Naive thymus-derived CD8-positive, alpha-beta T cell (primary cell): ENCODE results near the gene TSHZ2. TPM values are rescaled to one million over a fixed set of nuclear protein-coding genes. Genes with fewer than 3 reads are reported as not detected.

Experiments used
- ATAC-seq, 2 donors: fragments of 150-1000 bp; cut with Tn5 transposase in 1 of 2; sonication (Bioruptor Pico), chemical (Tn5 transposase) in 1 of 2; 1 replicate in 1 of 2; 2 replicates in 1 of 2; pipeline ENCODE4 v1.10.0; 2021; ENCODE audit warnings: mild to moderate bottlenecking in 2 of 2, moderate library complexity in 2 of 2
- POLR2A ChIA-PET: fragments of 350-600 bp; sonication (Branson Sonifier 250); formaldehyde crosslinking; loops from one replicate; lab custom pipeline; 2021; ENCODE audit warnings: antibody characterized with exemption; lab: Charles Lee
- DNase-seq, 10 donors: peaks; one replicate each; pipeline versions ENCODE4 v3.0.0 to v3.0.0-alpha.2; 2020 to 2022
- H3K27ac Mint-ChIP-seq, 10 donors: one replicate each; pipeline ENCODE4 v1.8.0; 2020 to 2022; ENCODE audit warnings: mild to moderate bottlenecking in 10 of 10, mixed read lengths in 10 of 10, moderate library complexity in 4 of 10, inconsistent platforms in 1 of 10
- H3K27me3 Mint-ChIP-seq, 5 donors: one replicate each; pipeline ENCODE4 v1.8.0; 2021 to 2022; ENCODE audit warnings: mixed read lengths in 5 of 5
- H3K36me3 Mint-ChIP-seq, 3 donors: one replicate each; pipeline ENCODE4 v1.8.0; 2020 to 2022; ENCODE audit warnings: mixed read lengths in 3 of 3, mild to moderate bottlenecking in 2 of 3, inconsistent platforms in 1 of 3
- H3K4me1 Mint-ChIP-seq, 4 donors: one replicate each; pipeline ENCODE4 v1.8.0; 2021 to 2022; ENCODE audit warnings: mixed read lengths in 4 of 4
- H3K4me3 Mint-ChIP-seq, 10 donors: one replicate each; pipeline ENCODE4 v1.8.0; 2020 to 2022; ENCODE audit warnings: mild to moderate bottlenecking in 10 of 10, mixed read lengths in 10 of 10, moderate library complexity in 6 of 10, inconsistent platforms in 1 of 10
- H3K9me3 Mint-ChIP-seq, 9 donors: one replicate each; pipeline ENCODE4 v1.8.0; 2020 to 2022; ENCODE audit warnings: mixed read lengths in 9 of 9, mild to moderate bottlenecking in 3 of 9, inconsistent platforms in 1 of 9, moderate library complexity in 1 of 9
- polyA plus RNA-seq, 3 donors: library from polyadenylated mRNA; unstranded; fragments of 300-500 nt; fragmentation: Illumina TruSeq; gene quantifications; one replicate each; pipeline ENCODE4 v1.2.3, GENCODE V29; 2021
- total RNA-seq, 8 experiments: library from RNA in 2 of 8; stranded (reverse) in 2 of 8; gene quantifications; one replicate each; pipeline ENCODE4 v1.2.3 and lab custom pipeline; 2021 to 2026

Gene TSHZ2
- total and polyA plus RNA-seq, 5 experiments from 2014 or later = 0.42 to 10.0 (median 5.1) TPM; not detected in 1

DNA sequence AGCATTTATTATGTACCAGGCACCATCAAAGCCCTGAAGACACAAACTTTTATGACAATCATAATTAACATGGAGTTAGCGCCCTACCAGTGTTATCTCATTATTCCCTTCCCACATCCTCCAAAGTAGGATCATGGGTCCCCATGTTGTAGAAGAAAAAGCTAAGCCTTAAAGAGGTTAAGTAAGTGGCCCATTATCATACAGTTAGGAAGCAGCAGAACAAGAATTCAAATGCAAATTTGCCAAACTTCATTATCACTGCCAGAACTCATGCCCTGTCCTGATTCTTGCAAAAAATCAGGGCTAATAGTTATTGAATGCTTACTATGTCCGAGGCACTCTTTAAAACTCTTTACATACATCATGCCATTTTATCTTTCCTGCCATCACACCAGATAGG is 310.9 kb downstream of the TSHZ2 start:
- no peaks in the 10 kb centered on the region for H3K4me1 Mint-ChIP-seq
- no peak overlapping the region for H3K27ac Mint-ChIP-seq
- no peak overlapping the region for H3K4me3 Mint-ChIP-seq
- no peak for ATAC-seq
- DNase-seq = no peak
- H3K27me3 Mint-ChIP-seq = peaks cover 0 to 9% (median 0%) of the 10 kb centered on the region in 5 donors
- POLR2A ChIA-PET = no interaction called here
- no peaks in the 10 kb centered on the region for H3K36me3 Mint-ChIP-seq
- peaks cover 0 to 7% (median 0%) of the 10 kb centered on the region in 9 donors for H3K9me3 Mint-ChIP-seq

GRCh38 chr20:53283597-53283996 is 311.4 kb downstream of the TSHZ2 start:
- POLR2A ChIA-PET = no interaction called here
- Mint-ChIP-seq H3K27ac (no peak overlapping the region), H3K9me3 (peaks cover 0 to 1% (median 0%) of the 10 kb centered on the region in 9 donors), H3K36me3 (no peaks in the 10 kb centered on the region), H3K4me1 (no peaks in the 10 kb centered on the region), H3K4me3 (no peak overlapping the region), H3K27me3 (peaks cover 0 to 12% (median 0%) of the 10 kb centered on the region in 5 donors)
- ATAC-seq (no peak), DNase-seq (no peak)

DNA sequence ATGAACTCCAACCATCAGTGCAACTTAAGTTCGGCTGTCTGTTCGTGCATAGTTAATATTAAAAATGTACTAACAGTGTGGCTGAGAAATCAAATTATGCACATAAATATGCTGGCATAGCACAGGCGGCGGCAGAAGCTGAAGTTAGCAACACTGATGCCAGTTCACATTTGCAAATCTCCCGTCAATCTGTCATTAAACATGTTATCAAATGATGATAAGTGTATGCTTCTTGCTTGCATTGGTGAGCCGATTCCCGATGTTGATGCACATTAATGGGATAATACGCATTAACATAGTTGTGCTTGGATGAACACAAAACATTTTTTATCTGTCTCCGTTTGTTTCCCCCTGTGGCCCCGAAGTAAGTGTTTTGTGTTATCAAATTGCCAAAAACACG is 312.1 kb downstream of the TSHZ2 start:
- H3K27ac Mint-ChIP-seq = no peak overlapping the region
- H3K4me3 Mint-ChIP-seq = no peak overlapping the region
- POLR2A ChIA-PET = no interaction called here
- DNase-seq (no peak), ATAC-seq (no peak)
- no peaks in the 10 kb centered on the region for H3K36me3 Mint-ChIP-seq
- H3K27me3 Mint-ChIP-seq = peaks cover 0 to 19% (median 0%) of the 10 kb centered on the region in 5 donors
- H3K9me3 Mint-ChIP-seq = no peaks in the 10 kb centered on the region
- no peaks in the 10 kb centered on the region for H3K4me1 Mint-ChIP-seq

DNA sequence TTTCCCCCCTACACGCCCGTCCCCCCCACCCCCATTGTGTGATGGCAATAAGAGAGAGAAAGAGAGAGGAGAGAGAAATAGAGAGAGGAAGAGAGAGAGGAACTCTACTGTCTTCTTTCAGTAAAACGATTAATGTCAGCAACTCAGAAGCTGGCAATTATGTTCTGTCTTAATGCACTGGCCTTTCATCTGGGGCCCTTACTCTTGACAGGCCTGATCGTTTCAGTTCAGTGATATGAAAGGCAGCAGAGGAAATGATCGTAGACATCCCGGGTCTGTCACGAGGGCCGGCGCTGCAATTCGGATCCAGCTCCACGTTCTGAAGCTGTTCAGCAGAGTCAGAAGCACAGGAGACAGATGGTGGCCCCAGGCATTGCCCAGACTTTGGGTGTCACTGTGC is 312.5 kb downstream of the TSHZ2 start:
- no peak for ATAC-seq
- H3K27ac Mint-ChIP-seq = no peak overlapping the region
- no peaks in the 10 kb centered on the region for H3K4me1 Mint-ChIP-seq
- H3K27me3 Mint-ChIP-seq = peaks cover 0 to 19% (median 0%) of the 10 kb centered on the region in 5 donors
- POLR2A ChIA-PET = no interaction called here
- H3K36me3 Mint-ChIP-seq = no peaks in the 10 kb centered on the region
- no peaks in the 10 kb centered on the region for H3K9me3 Mint-ChIP-seq
- DNase-seq = no peak
- H3K4me3 Mint-ChIP-seq = no peak overlapping the region

- H3K36me3 Mint-ChIP-seq = no peaks in the 10 kb centered on the region
- H3K27ac Mint-ChIP-seq = no peak overlapping the region
- ATAC-seq = no peak
- no peaks in the 10 kb centered on the region for H3K4me1 Mint-ChIP-seq
- POLR2A ChIA-PET = interaction anchor here (0.7 kb wide), 1 partner anchor 877 kb away, joined by 3 read pairs; no protein-coding TSS in a partner anchor
- H3K27me3 Mint-ChIP-seq = peaks cover 0 to 19% (median 4%) of the 10 kb centered on the region in 5 donors
- H3K4me3 Mint-ChIP-seq = no peak overlapping the region
- H3K9me3 Mint-ChIP-seq = no peaks in the 10 kb centered on the region
- no peak for DNase-seq
These were observed 315.3 kb downstream of the TSHZ2 start for GRCh38 chr20:53287357-53288042.

- H3K4me3 Mint-ChIP-seq = no peak overlapping the region
- DNase-seq = no peak
- no peak for ATAC-seq
- no peaks in the 10 kb centered on the region for H3K9me3 Mint-ChIP-seq
- no peak overlapping the region for H3K27ac Mint-ChIP-seq
- H3K27me3 Mint-ChIP-seq = peaks cover 0 to 17% (median 4%) of the 10 kb centered on the region in 5 donors
- no peaks in the 10 kb centered on the region for H3K4me1 Mint-ChIP-seq
- POLR2A ChIA-PET = no interaction called here
- no peaks in the 10 kb centered on the region for H3K36me3 Mint-ChIP-seq
These were observed 319.4 kb downstream of the TSHZ2 start for GRCh38 chr20:53291548-53291947.

DNA sequence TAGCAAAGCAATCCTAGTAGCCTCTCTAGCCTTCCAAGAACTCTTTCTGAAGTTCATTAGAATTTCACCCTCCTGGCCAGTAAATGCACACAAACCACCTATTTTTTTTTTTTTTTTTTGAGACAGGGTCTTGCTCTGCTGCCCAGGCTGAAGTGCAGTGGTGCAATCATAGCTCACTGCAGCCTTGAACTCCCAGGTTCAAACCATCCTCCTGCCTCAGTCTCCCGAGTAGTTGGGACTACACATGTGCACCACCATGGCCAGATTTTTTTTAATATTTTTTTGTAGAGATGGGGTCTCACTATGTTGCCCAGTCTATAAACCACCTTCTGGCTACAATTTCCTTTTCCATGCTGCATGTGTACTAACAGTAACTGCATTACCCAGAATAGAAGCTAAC is 320.2 kb downstream of the TSHZ2 start:
- no peak for ATAC-seq
- H3K4me3 Mint-ChIP-seq = no peak overlapping the region
- peaks cover 0 to 19% (median 4%) of the 10 kb centered on the region in 5 donors for H3K27me3 Mint-ChIP-seq
- POLR2A ChIA-PET = no interaction called here
- H3K27ac Mint-ChIP-seq = no peak overlapping the region
- H3K36me3 Mint-ChIP-seq = no peaks in the 10 kb centered on the region
- H3K9me3 Mint-ChIP-seq = no peaks in the 10 kb centered on the region
- no peak for DNase-seq
- H3K4me1 Mint-ChIP-seq = no peaks in the 10 kb centered on the region

DNA sequence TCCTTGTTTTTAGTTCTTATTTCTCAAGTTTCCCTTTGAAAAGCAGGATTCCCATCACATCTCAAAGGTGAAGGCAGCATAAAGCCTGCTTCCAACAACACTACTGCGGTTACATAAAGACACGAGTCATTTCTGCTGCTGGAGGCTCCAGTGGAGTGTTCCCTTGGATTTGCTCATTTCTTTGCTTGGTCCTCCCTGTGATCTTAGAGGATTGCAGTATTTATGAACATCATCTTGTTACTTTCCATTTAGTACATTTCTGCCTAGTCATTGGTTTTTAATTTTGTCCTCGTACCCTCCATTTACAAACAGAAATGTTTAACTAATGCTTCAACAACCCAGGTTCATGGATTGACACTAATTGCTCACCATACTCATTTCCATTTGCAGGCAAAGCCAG is 322.6 kb downstream of the TSHZ2 start:
- no peaks in the 10 kb centered on the region for H3K36me3 Mint-ChIP-seq
- no peak for ATAC-seq
- H3K9me3 Mint-ChIP-seq = no peaks in the 10 kb centered on the region
- peaks cover 5 to 20% (median 15%) of the 10 kb centered on the region in 5 donors for H3K27me3 Mint-ChIP-seq
- POLR2A ChIA-PET = no interaction called here
- H3K4me1 Mint-ChIP-seq = no peaks in the 10 kb centered on the region
- peak overlapping the region in 1 of 10 donors; percentile 7 for H3K27ac Mint-ChIP-seq
- H3K4me3 Mint-ChIP-seq = no peak overlapping the region
- DNase-seq = no peak

DNA sequence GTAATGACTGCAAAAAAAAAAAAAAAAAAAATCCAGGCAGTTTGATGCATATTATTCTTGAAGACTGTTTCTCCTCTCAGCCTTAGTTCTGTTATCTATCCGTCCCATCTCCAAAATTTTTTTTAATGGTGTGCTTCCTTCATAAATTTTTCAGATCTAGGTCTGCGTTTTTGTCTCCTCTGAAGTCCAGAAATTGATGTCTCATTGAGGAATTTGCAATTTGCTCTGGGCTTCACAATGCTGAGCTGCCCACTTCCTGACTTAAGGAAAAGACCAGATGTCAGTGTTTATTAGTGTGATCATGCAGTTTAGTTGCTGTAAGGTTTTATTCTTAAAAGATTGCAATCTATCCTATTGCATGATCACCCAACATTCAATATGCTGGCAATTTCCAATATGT is 323.9 kb downstream of the TSHZ2 start:
- ATAC-seq = no peak

GRCh38 chr20:53296451-53297153 is 324.4 kb downstream of the TSHZ2 start:
- no peaks in the 10 kb centered on the region for H3K9me3 Mint-ChIP-seq
- no peak overlapping the region for H3K4me3 Mint-ChIP-seq
- DNase-seq (no peak), ATAC-seq (no peak)
- POLR2A ChIA-PET = no interaction called here
- no peaks in the 10 kb centered on the region for H3K36me3 Mint-ChIP-seq
- no peak overlapping the region for H3K27ac Mint-ChIP-seq
- peaks cover 3 to 20% (median 15%) of the 10 kb centered on the region in 5 donors for H3K27me3 Mint-ChIP-seq
- H3K4me1 Mint-ChIP-seq = peaks cover 0 to 2% (median 0%) of the 10 kb centered on the region in 4 donors

More for the DNA sequence above, 323.9 kb downstream of the TSHZ2 start:
- no peaks in the 10 kb centered on the region for H3K9me3 Mint-ChIP-seq
- no peak for DNase-seq
- peaks cover 3 to 20% (median 16%) of the 10 kb centered on the region in 5 donors for H3K27me3 Mint-ChIP-seq
- peaks cover 0 to 2% (median 0%) of the 10 kb centered on the region in 4 donors for H3K4me1 Mint-ChIP-seq
- no peaks in the 10 kb centered on the region for H3K36me3 Mint-ChIP-seq
- POLR2A ChIA-PET = no interaction called here
- H3K4me3 Mint-ChIP-seq = no peak overlapping the region
- no peak overlapping the region for H3K27ac Mint-ChIP-seq

- Mint-ChIP-seq H3K36me3 (no peaks in the 10 kb centered on the region), H3K27ac (peak overlapping the region in 1 of 10 donors; percentile 67), H3K4me1 (peaks cover 0 to 2% (median 0%) of the 10 kb centered on the region in 4 donors), H3K27me3 (peaks cover 3 to 20% (median 15%) of the 10 kb centered on the region in 5 donors), H3K4me3 (no peak overlapping the region), H3K9me3 (no peaks in the 10 kb centered on the region)
- POLR2A ChIA-PET = no interaction called here
- no peak for DNase-seq
- ATAC-seq = no peak
These were observed 325.0 kb downstream of the TSHZ2 start for GRCh38 chr20:53297154-53297529.

DNA sequence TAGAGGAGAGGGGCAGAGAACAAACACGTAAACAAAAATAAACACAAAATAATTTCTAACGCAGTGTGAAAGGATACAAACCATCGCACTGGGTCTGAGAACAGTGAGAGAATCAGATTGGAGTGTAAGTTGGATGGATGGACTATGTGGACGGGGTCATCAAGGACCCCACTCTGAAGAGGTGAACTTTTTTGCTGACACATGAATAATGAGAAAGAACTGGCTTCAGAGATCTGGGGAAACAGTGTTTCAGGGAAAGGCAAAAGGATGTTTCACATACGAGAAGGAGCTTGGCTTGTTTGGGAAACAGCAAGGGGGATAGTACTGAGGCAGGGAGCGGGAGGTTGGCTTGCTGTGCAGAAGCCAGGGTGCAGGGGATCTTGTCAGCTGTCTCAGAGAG is 326.1 kb downstream of the TSHZ2 start:
- no peak for DNase-seq
- Mint-ChIP-seq H3K9me3 (no peaks in the 10 kb centered on the region), H3K36me3 (no peaks in the 10 kb centered on the region), H3K27me3 (peaks cover 3 to 20% (median 12%) of the 10 kb centered on the region in 5 donors), H3K4me3 (no peak overlapping the region), H3K4me1 (peaks cover 0 to 2% (median 0%) of the 10 kb centered on the region in 4 donors), H3K27ac (peak overlapping the region in 1 of 10 donors; percentile 65)
- no peak for ATAC-seq
- POLR2A ChIA-PET = no interaction called here

DNA sequence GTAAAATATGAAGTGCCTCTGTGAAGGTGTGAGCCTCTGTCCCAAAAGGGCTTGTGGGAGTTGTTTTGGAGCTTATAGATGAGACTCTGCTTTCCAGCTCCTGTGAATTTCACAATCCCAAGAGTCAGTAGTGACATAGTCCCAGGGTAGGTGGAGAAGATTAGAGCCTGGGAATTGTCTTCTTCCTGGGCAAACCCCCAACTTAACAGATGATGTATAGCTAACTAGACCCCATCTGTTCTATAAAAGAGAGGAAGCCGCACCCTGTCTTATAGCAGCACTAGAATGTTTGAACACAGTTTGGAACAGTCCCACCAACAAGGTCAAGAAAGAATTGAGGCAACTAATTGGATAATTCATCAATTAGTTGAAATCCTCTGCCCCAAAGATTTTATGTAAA is 326.8 kb downstream of the TSHZ2 start:
- H3K36me3 Mint-ChIP-seq = no peaks in the 10 kb centered on the region
- peaks cover 0 to 2% (median 0%) of the 10 kb centered on the region in 4 donors for H3K4me1 Mint-ChIP-seq
- no peaks in the 10 kb centered on the region for H3K9me3 Mint-ChIP-seq
- no peak overlapping the region for H3K4me3 Mint-ChIP-seq
- H3K27ac Mint-ChIP-seq = no peak overlapping the region
- ATAC-seq (no peak), DNase-seq (no peak)
- POLR2A ChIA-PET = no interaction called here
- H3K27me3 Mint-ChIP-seq = peaks cover 3 to 20% (median 12%) of the 10 kb centered on the region in 5 donors
